HepG2 (cell line): Measurements from ENCODE around the gene MRPL20. TPM values are rescaled to one million over a fixed set of nuclear protein-coding genes. Genes with fewer than 3 reads are reported as not detected.
A peak's percentile ranks its signal among the peaks of the same experiment; 100 is the strongest.

Experiments
- AKAP8 ChIP-seq: sonication (generic); formaldehyde crosslinking; IDR thresholded peaks from 2 replicates; pipeline ENCODE4 v1.5.1; 2020; ENCODE audit warnings: mild to moderate bottlenecking, missing genetic modification reagents
- DDIT3 ChIP-seq: sonication (generic); formaldehyde crosslinking; IDR thresholded peaks from 2 replicates; pipeline ENCODE4 v1.4.0; 2020; ENCODE audit warnings: mild to moderate bottlenecking, missing genetic modification reagents
- EHMT2 ChIP-seq: fragments of 200-600 bp; sonication (generic); IDR thresholded peaks from 2 replicates; pipeline ENCODE4 v1.7.0; 2017; ENCODE audit warnings: antibody characterized with exemption, low read depth, low read length, borderline replicate concordance
- ELF1 ChIP-seq: sonication (generic); formaldehyde crosslinking; IDR thresholded peaks from 2 replicates; pipeline ENCODE4 v1.4.0; 2020; ENCODE audit warnings: missing genetic modification reagents
- FOXM1 ChIP-seq: sonication (generic); formaldehyde crosslinking; IDR thresholded peaks from 2 replicates; pipeline ENCODE4 v1.5.0; 2020; ENCODE audit warnings: missing genetic modification reagents
- GATAD1 ChIP-seq: IDR thresholded peaks from 2 replicates; pipeline ENCODE4 v1.6.1; 2016; ENCODE audit warnings: missing genetic modification reagents, missing compliant biosample characterization
- HOXA5 ChIP-seq: sonication (generic); formaldehyde crosslinking; IDR thresholded peaks from 2 replicates; pipeline ENCODE4 v1.4.0; 2020; ENCODE audit warnings: missing genetic modification reagents
- KLF16 ChIP-seq, 2 experiments: sonication (generic) in 1 of 2; formaldehyde crosslinking in 1 of 2; IDR thresholded peaks; 2 replicates each; pipeline versions ENCODE4 v1.6.1 to v1.8.0; 2016 to 2023; ENCODE audit warnings: missing genetic modification reagents in 2 of 2, missing compliant biosample characterization in 1 of 2
- MAFK ChIP-seq, 2 experiments: IDR thresholded peaks in 1 of 2; conservative IDR thresholded peaks in 1 of 2; 2 replicates each; pipeline ENCODE4 v1.6.1; 2011; ENCODE audit warnings: improper control_type of control experiment in 2 of 2, low read length in 2 of 2
- MLLT10 ChIP-seq: sonication (generic); formaldehyde crosslinking; IDR thresholded peaks from 2 replicates; pipeline ENCODE4 v1.4.0; 2020; ENCODE audit warnings: missing genetic modification reagents
- NFKB2 ChIP-seq: sonication (generic); formaldehyde crosslinking; IDR thresholded peaks from 2 replicates; pipeline ENCODE4 v1.4.0; 2020; ENCODE audit warnings: missing genetic modification reagents, borderline replicate concordance
- PHF21A ChIP-seq: sonication (generic); formaldehyde crosslinking; IDR thresholded peaks from 2 replicates; pipeline ENCODE4 v1.5.0; 2020; ENCODE audit warnings: mild to moderate bottlenecking, missing genetic modification reagents
- TEF ChIP-seq: sonication (generic); formaldehyde crosslinking; IDR thresholded peaks from 2 replicates; pipeline ENCODE4 v1.5.0; 2020; ENCODE audit warnings: missing genetic modification reagents
- TFAP4 ChIP-seq: sonication (generic); IDR thresholded peaks from 2 replicates; pipeline ENCODE4 v1.6.1; 2016; ENCODE audit warnings: low read depth, borderline replicate concordance
- ZBTB7A ChIP-seq: sonication (generic); formaldehyde crosslinking; IDR thresholded peaks from 2 replicates; pipeline ENCODE4 v1.8.0; 2022; ENCODE audit warnings: mild to moderate bottlenecking, missing genetic modification reagents
- ZFX ChIP-seq: sonication (generic); formaldehyde crosslinking; IDR thresholded peaks from 2 replicates; pipeline ENCODE4 v1.4.0; 2020; ENCODE audit warnings: mild to moderate bottlenecking, low read depth, missing genetic modification reagents, moderate library complexity
- ZGPAT ChIP-seq: IDR thresholded peaks from 2 replicates; pipeline ENCODE4 v1.6.1; 2016; ENCODE audit warnings: mild to moderate bottlenecking
- ZNF138 ChIP-seq: sonication (generic); formaldehyde crosslinking; IDR thresholded peaks from 2 replicates; pipeline ENCODE4 v1.5.0; 2020; ENCODE audit warnings: mild to moderate bottlenecking, low read depth, missing genetic modification reagents
- ZNF549 ChIP-seq: sonication (generic); formaldehyde crosslinking; IDR thresholded peaks from 2 replicates; pipeline ENCODE4 v1.5.0; 2020; ENCODE audit warnings: missing genetic modification reagents
- ZNF558 ChIP-seq: sonication (generic); formaldehyde crosslinking; IDR thresholded peaks from 2 replicates; pipeline ENCODE4 v1.9.0; 2022; ENCODE audit warnings: mild to moderate bottlenecking, missing genetic modification reagents, borderline replicate concordance
- ZNF704 ChIP-seq: sonication (generic); formaldehyde crosslinking; IDR thresholded peaks from 2 replicates; pipeline ENCODE4 v1.8.1; 2023; ENCODE audit warnings: mild to moderate bottlenecking, inconsistent platforms, moderate library complexity, missing genetic modification reagents, borderline replicate concordance
- polyA plus RNA-seq, 8 experiments: library from polyadenylated mRNA; depleted of rRNA in 3 of 8; stranded (reverse) in 7 of 8; unstranded in 1 of 8; fragments of >200 nt; fragmentation: Illumina TruSeq in 4 of 8; extraction: Trizol in 4 of 8; gene quantifications; 2 replicates each; pipeline versions ENCODE4 v1.2.1 to v1.2.3, GENCODE V29; 2011 to 2016; ENCODE audit warnings: low read depth in 4 of 8, missing spikeins in 1 of 8, mixed read lengths in 1 of 8; ENCODE audit not compliant: insufficient read depth in 1 of 8
- total RNA-seq, 5 experiments: library from RNA; depleted of rRNA; stranded (reverse); fragments of >200 nt; fragmentation: Illumina TruSeq; extraction: Trizol; gene quantifications; 2 replicates each; pipeline ENCODE4 v1.2.3, GENCODE V29; 2016; ENCODE audit warnings: low read depth in 1 of 5
- TF ChIP-seq, protein P1 (sequence below): sonication (generic); formaldehyde crosslinking; IDR thresholded peaks from 2 replicates; pipeline ENCODE4 v1.4.0; 2020; ENCODE audit warnings: missing genetic modification reagents

The MRPL20 gene
- total and polyA plus RNA-seq, 2 of the 13 experiments (the other 11 are each of a cell fraction or from before 2014, with no cell fraction given) = 59.2 to 127 TPM

DNA sequence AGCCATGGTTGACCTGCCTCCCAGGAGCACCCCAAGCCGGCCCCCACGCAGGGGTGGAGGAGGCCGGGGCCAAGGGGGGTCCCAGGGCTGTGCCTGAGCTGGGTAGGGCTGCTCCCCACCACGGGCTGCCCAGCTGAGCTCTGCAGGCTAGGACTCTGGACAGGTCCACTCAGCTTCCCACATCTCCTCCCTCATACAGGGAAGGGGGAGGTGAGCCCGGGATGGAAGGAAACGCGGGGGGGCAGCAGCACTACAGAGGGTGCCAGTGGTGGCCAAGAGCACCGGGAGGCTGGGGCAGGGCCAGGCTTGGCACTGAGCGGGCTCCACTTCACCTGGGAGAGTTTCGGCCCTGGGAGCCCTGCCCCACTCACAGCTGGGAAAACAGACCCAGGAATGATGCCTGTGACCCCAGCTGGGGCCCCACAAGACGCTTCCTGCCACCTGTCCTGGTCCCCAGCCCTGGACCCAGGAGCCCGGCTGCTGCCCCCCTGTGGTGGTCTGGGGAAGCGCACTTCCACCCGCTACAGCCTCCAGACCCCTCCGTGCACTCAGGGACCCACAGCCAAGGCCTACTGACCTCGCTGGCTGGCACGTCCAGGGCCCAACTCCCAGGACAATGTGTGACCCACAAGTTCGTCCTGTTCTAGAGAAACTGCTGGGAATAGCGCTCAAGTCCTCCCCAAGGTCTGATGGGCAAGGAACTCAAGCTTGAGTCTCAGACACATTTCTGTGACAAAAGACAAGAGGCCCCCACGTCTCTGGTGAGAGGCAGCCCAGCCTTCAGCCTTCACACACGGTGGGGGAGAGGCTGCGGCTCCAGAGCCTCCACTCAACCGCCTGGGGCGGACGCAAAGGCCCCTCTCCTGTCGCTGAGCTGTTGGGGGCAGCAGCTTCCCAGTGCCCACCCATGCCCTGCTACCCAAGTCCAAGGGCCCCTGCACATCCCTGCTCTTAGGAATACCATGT lies 35.1 kb downstream of the MRPL20 start (continued):
- TF ChIP-seq PHF21A (0 out of 2 replicates have a peak, but pooled peaks have one; percentile 14), HOXA5 (peak; percentile 63; the same call in 1 of the 2 replicates), ZNF549 (CRISPR knock-in tag) (no peak), GATAD1 (CRISPR knock-in tag) (0 out of 2 replicates have a peak, but pooled peaks have one; percentile 11), NFKB2 (CRISPR knock-in tag) (0 out of 2 replicates have a peak, but pooled peaks have one; percentile 22), TEF (no peak), TFAP4 (peak; percentile 81; the same call in 1 of the 2 replicates), KLF16 (CRISPR knock-in tag; IDR thresholded peaks at IDR 0.05) (0 out of 4 replicates have a peak, but pooled peaks of 1 of the 2 experiments have one; percentile 30), ZFX (CRISPR knock-in tag) (peak; percentile 63; the same call in 1 of the 2 replicates), ZNF704 (CRISPR knock-in tag) (no peak), ZNF558 (CRISPR knock-in tag) (no peak), ELF1 (CRISPR knock-in tag) (0 out of 2 replicates have a peak, but pooled peaks have one; percentile 34), MLLT10 (CRISPR knock-in tag) (no peak), ZNF138 (CRISPR knock-in tag) (no peak), AKAP8 (CRISPR knock-in tag) (peak; percentile 17; the same call in 1 of the 2 replicates), ZGPAT (CRISPR knock-in tag) (0 out of 2 replicates have a peak, but pooled peaks have one; percentile 34), FOXM1 (CRISPR knock-in tag) (no peak), MAFK (conservative IDR thresholded peaks at IDR 0.05 in 1 of 2, IDR thresholded peaks at IDR 0.05 in 1 of 2; ENCODE audit: low read length in 2 of 2) (no peak), EHMT2 (no peak), ZBTB7A (CRISPR knock-in tag) (0 out of 2 replicates have a peak, but pooled peaks have one; percentile 42), DDIT3 (CRISPR knock-in tag) (no peak)
- TF ChIP-seq, protein P1, sequence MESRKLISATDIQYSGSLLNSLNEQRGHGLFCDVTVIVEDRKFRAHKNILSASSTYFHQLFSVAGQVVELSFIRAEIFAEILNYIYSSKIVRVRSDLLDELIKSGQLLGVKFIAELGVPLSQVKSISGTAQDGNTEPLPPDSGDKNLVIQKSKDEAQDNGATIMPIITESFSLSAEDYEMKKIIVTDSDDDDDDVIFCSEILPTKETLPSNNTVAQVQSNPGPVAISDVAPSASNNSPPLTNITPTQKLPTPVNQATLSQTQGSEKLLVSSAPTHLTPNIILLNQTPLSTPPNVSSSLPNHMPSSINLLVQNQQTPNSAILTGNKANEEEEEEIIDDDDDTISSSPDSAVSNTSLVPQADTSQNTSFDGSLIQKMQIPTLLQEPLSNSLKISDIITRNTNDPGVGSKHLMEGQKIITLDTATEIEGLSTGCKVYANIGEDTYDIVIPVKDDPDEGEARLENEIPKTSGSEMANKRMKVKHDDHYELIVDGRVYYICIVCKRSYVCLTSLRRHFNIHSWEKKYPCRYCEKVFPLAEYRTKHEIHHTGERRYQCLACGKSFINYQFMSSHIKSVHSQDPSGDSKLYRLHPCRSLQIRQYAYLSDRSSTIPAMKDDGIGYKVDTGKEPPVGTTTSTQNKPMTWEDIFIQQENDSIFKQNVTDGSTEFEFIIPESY (CRISPR knock-in tag) = peak; percentile 67
